Upper lobe of left lung (tissue), 6 donors: ENCODE measurements around the gene PTPRC. TPM values are rescaled to one million over a fixed set of nuclear protein-coding genes. Genes with fewer than 3 reads are reported as not detected.

ENCODE experiments used
- ATAC-seq, 2 donors: fragments of 200-7000 bp; cut with Tn5 transposase; one replicate each; pipeline ENCODE4 v1.9.1; 2022; ENCODE audit warnings: mild to moderate bottlenecking in 2 of 2, moderate library complexity in 2 of 2; ENCODE audit not compliant: low FRiP score in 2 of 2
- DNase-seq, 2 donors: peaks; one replicate each; pipeline ENCODE4 v3.0.0-alpha.2; 2019 to 2020
- H3K27ac ChIP-seq, 4 donors: fragments of 200-600 bp; sonication (generic); one replicate each; pipeline ENCODE4 v1.5.1; 2016 to 2019
- H3K27me3 ChIP-seq, 4 donors: fragments of 200-600 bp; sonication (generic); one replicate each; pipeline ENCODE4 v1.5.1; 2017 to 2019
- H3K36me3 ChIP-seq, 4 donors: fragments of 200-600 bp; sonication (generic); one replicate each; pipeline ENCODE4 v1.5.1; 2016 to 2019
- H3K4me1 ChIP-seq, 4 donors: fragments of 200-600 bp; sonication (generic); one replicate each; pipeline ENCODE4 v1.5.1; 2018 to 2019
- H3K4me3 ChIP-seq, 4 donors: fragments of 200-600 bp; sonication (generic); one replicate each; pipeline ENCODE4 v1.5.1; 2017 to 2019; ENCODE audit warnings: mild to moderate bottlenecking in 2 of 4, moderate library complexity in 1 of 4
- H3K9me3 ChIP-seq, 4 donors: fragments of 200-600 bp; sonication (generic); one replicate each; pipeline ENCODE4 v1.5.1; 2018 to 2019
- EP300 ChIP-seq, 4 donors: sonication (generic); formaldehyde crosslinking; IDR thresholded peaks; one replicate each; pipeline ENCODE4 v1.5.1; 2017; ENCODE audit warnings: antibody characterized with exemption in 4 of 4, control low read depth in 2 of 4
- POLR2A ChIP-seq, 4 donors: fragments of 450-650 bp; IDR thresholded peaks; one replicate each; pipeline ENCODE4 v1.5.1; 2016 to 2017; ENCODE audit warnings: antibody characterized with exemption in 4 of 4, mild to moderate bottlenecking in 2 of 4
- POLR2AphosphoS5 ChIP-seq, 2 donors: sonication (generic); formaldehyde crosslinking; IDR thresholded peaks; one replicate each; pipeline ENCODE4 v1.5.1; 2017; ENCODE audit warnings: antibody characterized with exemption in 2 of 2
- WGBS, 2 donors: methylation state at CpG; one replicate each; pipeline ENCODE4 v1.1.5; 2017 to 2018; 5-methylcytosine and 5-hydroxymethylcytosine counted together
- total RNA-seq, 6 donors: library from RNA; depleted of rRNA in 4 of 6; stranded (reverse); fragments of >200 nt in 4 of 6; gene quantifications; one replicate each; pipeline versions ENCODE4 v1.1.0 to v1.2.1, GENCODE V29; 2016 to 2021
- TF ChIP-seq, protein P1 (sequence below), 6 experiments: fragments of 450-650 bp in 4 of 6; fragments of 200-600 bp in 2 of 6; sonication (generic) in 2 of 6; IDR thresholded peaks; one replicate each; pipeline ENCODE4 v1.5.1; 2016 to 2019; ENCODE audit warnings: antibody characterized with exemption in 6 of 6
- donor health status: DM: no; HTN: no; CAD: no; lungs with moderate emphysema.
- donor health status: DM: no; HTN: yes; CAD: no; lungs with severe emphysema.

PTPRC gene
- total RNA-seq, 6 donors from 2014 or later, result 70.2 to 171 (median 101) TPM

DNA sequence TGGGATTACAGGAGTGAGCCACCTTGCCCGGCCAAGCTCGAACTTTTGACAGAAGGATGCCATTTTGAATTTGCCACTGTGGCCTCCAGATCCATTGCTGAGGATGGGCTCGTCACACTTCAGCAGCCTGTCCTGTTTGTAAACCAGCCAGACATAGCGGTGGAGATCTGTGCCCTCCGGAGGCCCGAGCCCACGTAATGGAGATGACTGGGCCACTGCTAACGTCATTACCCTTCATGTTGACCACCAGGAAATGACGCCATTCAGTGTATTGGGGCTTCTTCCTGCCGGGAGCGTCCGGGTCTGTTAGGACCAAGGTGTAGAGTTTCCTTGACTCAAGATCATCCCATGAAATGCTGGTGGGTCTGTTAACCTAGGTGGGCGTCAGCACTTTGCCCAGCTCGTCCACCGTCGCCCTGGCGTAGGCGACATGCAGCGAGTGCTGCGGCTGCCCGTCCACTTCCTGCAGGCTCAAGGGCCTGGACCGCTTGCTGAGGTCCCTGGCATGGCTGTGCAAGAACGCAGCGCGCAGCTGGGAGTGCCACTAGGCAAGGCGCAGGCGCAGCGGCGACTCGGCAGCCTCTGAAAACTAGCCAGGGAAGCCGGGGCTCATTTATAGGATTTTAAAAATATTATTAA, 40.8 kb downstream of the PTPRC start:
- ATAC-seq (no peak), DNase-seq (peak; percentile 51 to 81)
- Histone ChIP-seq H3K4me1 (peaks cover 0 to 14% (median 7%) of the 10 kb centered on the region in 4 donors), H3K9me3 (no peaks in the 10 kb centered on the region), H3K36me3 (no peaks in the 10 kb centered on the region), H3K4me3 (no peak overlapping the region), H3K27ac (peak overlapping the region; percentile 45 to 83 (median 80)), H3K27me3 (no peaks in the 10 kb centered on the region)
- TF ChIP-seq POLR2AphosphoS5 (IDR thresholded peaks at IDR 0.05) (no peak), POLR2A (IDR thresholded peaks at IDR 0.05) (peak in 1 of 4 donors; percentile 39), EP300 (IDR thresholded peaks at IDR 0.05) (peak in 1 of 4 donors; percentile 67)
- TF ChIP-seq, protein P1, sequence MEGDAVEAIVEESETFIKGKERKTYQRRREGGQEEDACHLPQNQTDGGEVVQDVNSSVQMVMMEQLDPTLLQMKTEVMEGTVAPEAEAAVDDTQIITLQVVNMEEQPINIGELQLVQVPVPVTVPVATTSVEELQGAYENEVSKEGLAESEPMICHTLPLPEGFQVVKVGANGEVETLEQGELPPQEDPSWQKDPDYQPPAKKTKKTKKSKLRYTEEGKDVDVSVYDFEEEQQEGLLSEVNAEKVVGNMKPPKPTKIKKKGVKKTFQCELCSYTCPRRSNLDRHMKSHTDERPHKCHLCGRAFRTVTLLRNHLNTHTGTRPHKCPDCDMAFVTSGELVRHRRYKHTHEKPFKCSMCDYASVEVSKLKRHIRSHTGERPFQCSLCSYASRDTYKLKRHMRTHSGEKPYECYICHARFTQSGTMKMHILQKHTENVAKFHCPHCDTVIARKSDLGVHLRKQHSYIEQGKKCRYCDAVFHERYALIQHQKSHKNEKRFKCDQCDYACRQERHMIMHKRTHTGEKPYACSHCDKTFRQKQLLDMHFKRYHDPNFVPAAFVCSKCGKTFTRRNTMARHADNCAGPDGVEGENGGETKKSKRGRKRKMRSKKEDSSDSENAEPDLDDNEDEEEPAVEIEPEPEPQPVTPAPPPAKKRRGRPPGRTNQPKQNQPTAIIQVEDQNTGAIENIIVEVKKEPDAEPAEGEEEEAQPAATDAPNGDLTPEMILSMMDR (IDR thresholded peaks at IDR 0.05), result no peak
- 89% methylated on average over 19 to 31 of the region's 31 CpGs for WGBS, 2 donors

DNA sequence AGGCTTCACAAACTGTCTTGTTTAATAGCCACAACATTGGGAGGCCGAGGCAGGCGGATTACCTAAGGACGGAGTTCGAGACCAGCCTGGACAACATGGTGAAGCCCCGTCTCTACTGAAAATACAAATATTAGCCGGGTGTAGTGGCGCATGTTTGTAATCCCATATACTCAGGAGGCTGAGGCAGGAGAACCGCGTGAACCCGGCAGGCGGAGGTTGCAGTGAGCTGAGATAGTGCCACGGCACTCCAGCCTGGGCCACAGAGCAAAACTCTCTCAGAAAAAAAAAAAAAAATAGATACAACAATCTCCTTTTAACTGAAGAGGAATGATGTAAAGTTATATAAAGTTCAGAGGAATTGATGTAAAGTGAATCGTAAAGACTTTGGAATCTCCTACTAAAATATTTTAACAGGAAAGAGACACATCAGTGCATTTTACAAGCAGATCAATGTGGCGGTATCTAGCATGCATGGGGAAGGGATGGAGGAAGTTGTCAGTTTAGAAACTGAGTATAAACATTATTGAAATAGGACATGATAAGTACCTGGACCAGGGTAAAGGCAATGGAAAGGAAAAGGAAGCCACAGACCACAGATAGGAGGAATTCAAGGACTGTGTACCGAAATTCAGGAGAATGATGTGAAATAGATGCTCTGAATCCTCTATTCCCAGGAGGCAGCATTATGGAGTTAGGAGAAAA, 41.5 kb downstream of the PTPRC start:
- WGBS, 2 donors, result 77 to 79% methylated on average over 15 of the region's 15 CpGs
- H3K36me3 ChIP-seq, result no peaks in the 10 kb centered on the region
- ATAC-seq (no peak), DNase-seq (peak in 1 of 2 donors; percentile 10)
- no peaks in the 10 kb centered on the region for H3K9me3 ChIP-seq
- H3K27me3 ChIP-seq, result no peaks in the 10 kb centered on the region
- no peak overlapping the region for H3K4me3 ChIP-seq
- TF ChIP-seq POLR2AphosphoS5 (IDR thresholded peaks at IDR 0.05), result no peak
- no peak for TF ChIP-seq EP300 (IDR thresholded peaks at IDR 0.05)
- TF ChIP-seq, protein P1 (IDR thresholded peaks at IDR 0.05), result no peak
- TF ChIP-seq POLR2A (IDR thresholded peaks at IDR 0.05), result no peak
- peaks cover 0 to 14% (median 7%) of the 10 kb centered on the region in 4 donors for H3K4me1 ChIP-seq
- H3K27ac ChIP-seq, result peak overlapping the region; percentile 45 to 83 (median 80)

DNA sequence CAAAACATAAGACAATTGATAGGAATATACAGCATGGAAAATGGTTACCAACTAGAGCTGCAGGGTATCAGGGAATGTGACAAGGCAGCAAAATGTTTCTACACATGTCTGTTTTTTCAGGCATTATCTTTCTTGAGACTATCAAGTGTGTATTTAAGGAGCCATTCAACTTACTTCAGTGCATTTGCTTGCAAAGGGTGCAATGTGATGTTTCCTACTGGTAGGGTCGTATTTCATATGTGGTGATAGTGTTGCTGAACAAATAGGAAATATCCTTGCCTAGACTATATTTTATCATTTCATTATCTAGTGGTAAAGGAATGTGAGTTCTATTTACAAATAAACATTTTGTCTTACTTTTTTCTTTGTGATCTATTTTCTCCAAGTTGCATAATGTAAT, 42.4 kb downstream of the PTPRC start:
- 26 to 32% methylated on average over 1 of the region's 1 CpG for WGBS, 2 donors
- no peak overlapping the region for H3K4me3 ChIP-seq
- no peak for ATAC-seq
- no peaks in the 10 kb centered on the region for H3K9me3 ChIP-seq
- no peak for DNase-seq
- peak overlapping the region; percentile 73 to 83 (median 80) for H3K27ac ChIP-seq
- H3K27me3 ChIP-seq, result no peaks in the 10 kb centered on the region
- TF ChIP-seq POLR2AphosphoS5 (IDR thresholded peaks at IDR 0.05) (no peak), POLR2A (IDR thresholded peaks at IDR 0.05) (no peak), EP300 (IDR thresholded peaks at IDR 0.05) (no peak)
- TF ChIP-seq, protein P1 (IDR thresholded peaks at IDR 0.05), result no peak
- no peaks in the 10 kb centered on the region for H3K36me3 ChIP-seq
- H3K4me1 ChIP-seq, result peaks cover 0 to 14% (median 7%) of the 10 kb centered on the region in 4 donors

DNA sequence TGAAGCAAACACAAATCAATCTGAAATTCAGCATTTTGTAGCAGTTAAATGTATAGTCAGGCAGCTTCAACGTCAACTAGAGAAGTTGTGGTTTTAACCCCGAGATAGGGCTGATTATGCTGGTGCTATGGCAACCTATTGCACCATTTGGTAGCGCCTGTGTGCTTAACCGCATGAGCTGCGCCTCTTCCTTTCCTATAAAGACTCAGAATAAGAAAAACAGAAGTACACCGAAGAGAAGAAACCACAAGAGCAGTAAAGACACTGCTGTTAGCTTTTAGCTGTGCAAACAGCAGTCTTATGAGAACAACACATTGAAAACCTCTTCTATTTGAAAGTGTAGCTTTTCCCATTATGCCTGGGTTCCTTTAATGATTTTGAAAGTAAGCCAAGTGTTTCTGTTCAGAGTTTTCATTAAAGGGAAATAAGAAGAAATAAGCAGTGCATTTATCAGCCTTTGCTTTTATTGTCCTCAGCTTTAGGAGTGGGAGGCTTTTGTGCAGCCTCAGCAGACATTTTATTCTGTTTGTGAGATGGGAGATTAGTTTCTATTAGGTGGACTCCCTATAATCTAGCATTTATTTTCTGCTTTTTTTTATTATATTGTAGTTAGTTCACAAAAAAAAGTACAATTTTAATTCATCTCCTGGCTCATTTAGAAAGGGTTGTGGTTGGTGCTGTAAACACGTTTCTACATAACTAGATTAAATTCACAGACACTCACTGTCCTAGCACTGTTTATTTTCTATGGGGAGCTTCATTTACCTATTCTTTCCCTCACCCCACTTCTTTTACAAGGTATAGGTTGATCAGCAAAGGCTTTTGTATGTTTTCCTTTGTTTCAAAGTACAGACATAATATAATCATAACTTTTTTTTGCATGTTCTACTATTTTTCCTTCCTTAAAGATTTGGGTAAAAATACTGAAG, 43.3 kb downstream of the PTPRC start:
- Histone ChIP-seq H3K9me3 (no peaks in the 10 kb centered on the region), H3K27me3 (no peaks in the 10 kb centered on the region), H3K36me3 (no peaks in the 10 kb centered on the region), H3K27ac (peak overlapping the region; percentile 63 to 82 (median 76)), H3K4me1 (peaks cover 0 to 14% (median 7%) of the 10 kb centered on the region in 4 donors), H3K4me3 (peak overlapping the region in 2 of 4 donors; percentile 4 to 9)
- 11 to 27% methylated on average over 7 of the region's 7 CpGs for WGBS, 2 donors
- peak; percentile 93 for ATAC-seq
- peak in 1 of 2 donors; percentile 88 for DNase-seq
- TF ChIP-seq, protein P1 (IDR thresholded peaks at IDR 0.05), result no peak
- TF ChIP-seq POLR2AphosphoS5 (IDR thresholded peaks at IDR 0.05), result peak; percentile 64 to 74
- peak in 2 of 4 donors; percentile 42 to 76 for TF ChIP-seq POLR2A (IDR thresholded peaks at IDR 0.05)
- TF ChIP-seq EP300 (IDR thresholded peaks at IDR 0.05), result peak in 2 of 4 donors; percentile 42 to 59
